Measurements from ENCODE around the gene USP50. TPM values are rescaled to one million over a fixed set of nuclear protein-coding genes. Genes with fewer than 3 reads are reported as not detected.

Gene USP50
- total and polyA plus RNA-seq, 2 of the 13 experiments (the other 11 are each of a cell fraction or from before 2014, with no cell fraction given): 0.86 TPM; not detected in 1

DNA sequence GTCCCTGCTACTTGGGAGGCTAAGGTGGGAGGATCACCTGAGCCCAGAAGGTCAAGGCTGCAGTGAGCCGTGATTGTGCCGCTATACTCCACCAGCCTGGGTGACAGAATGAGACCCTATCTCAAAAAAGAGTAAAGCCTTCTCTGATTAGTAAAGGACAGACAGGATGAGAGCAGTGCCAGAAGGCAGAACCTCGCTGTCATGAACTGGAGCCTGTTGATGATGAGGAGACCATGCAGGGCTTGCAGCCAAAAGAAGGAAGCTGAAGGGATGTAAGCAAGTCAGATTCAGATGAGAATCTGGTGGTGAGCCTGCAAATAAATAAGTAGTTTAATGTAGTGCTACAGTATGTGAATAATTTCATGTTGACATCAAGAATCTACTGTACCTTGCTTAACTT is 52.8 kb downstream of the USP50 start:
- Histone ChIP-seq H3K9ac (ENCODE audit: insufficient read depth, low read depth, low read length) (no peak overlapping the region), H3K4me3 (replicated peaks in 1 of 3; ENCODE audit: insufficient read depth in 1 of 3, low read depth in 2 of 3, low read length in 3 of 3) (no peak overlapping the region), H3K4me2 (ENCODE audit: low read depth, low read length) (no peak overlapping the region), H3K4me1 (ENCODE audit: insufficient read depth, low read length) (no peaks in the 10 kb centered on the region), H3K9me3 (ENCODE audit: low read length) (no peaks in the 10 kb centered on the region), H3K36me3 (replicated peaks in 1 of 2; ENCODE audit: control insufficient read depth in 1 of 2, insufficient read depth in 2 of 2, low read length in 2 of 2) (peaks cover 19 to 67% of the 10 kb centered on the region in 2 experiments), H3K79me2 (ENCODE audit: insufficient read depth, low read length) (no peaks in the 10 kb centered on the region), H3K27ac (ENCODE audit: extremely low read length, insufficient read depth, low read length) (no peak overlapping the region), H2AFZ (ENCODE audit: low read length) (no peak overlapping the region), H3K27me3 (ENCODE audit: control insufficient read depth in 1 of 2, insufficient read depth in 2 of 2, low read length in 2 of 2) (no peaks in the 10 kb centered on the region), H4K20me1 (ENCODE audit: insufficient read depth, low read length) (no peaks in the 10 kb centered on the region)
- FAIRE-seq (no peak), DNase-seq (ENCODE audit: low spot score) (no peak), ATAC-seq (no peak)
- CTCF ChIA-PET (ENCODE audit: low intra/inter-chr PET ratio, low total read pairs): no interaction called here
- in situ Hi-C loops (cut with HindIII; ENCODE audit: extremely low pct_ligation_motif_present, low pct_unique_long_range_greater_than_20kb): no loop called here
- POLR2A ChIA-PET: no interaction called here
- BruUV-seq (replicated peaks): no TSS peak
- TF ChIP-seq, protein P1, sequence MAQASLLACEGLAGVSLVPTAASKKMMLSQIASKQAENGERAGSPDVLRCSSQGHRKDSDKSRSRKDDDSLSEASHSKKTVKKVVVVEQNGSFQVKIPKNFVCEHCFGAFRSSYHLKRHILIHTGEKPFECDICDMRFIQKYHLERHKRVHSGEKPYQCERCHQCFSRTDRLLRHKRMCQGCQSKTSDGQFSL (CRISPR knock-in tag; IDR thresholded peaks at IDR 0.05): no peak
- TF ChIP-seq ZNF510 (CRISPR knock-in tag; IDR thresholded peaks at IDR 0.05; ENCODE audit: low read depth): no peak
- TF ChIP-seq REL (CRISPR knock-in tag; conservative IDR thresholded peaks at IDR 0.05): no peak
- no peak for TF ChIP-seq PRMT3 (CRISPR knock-in tag; IDR thresholded peaks at IDR 0.05; ENCODE audit: borderline replicate concordance, low read depth)
- no peak for TF ChIP-seq NAIF1 (CRISPR knock-in tag; IDR thresholded peaks at IDR 0.05; ENCODE audit: borderline replicate concordance)
- TF ChIP-seq, protein P2, sequence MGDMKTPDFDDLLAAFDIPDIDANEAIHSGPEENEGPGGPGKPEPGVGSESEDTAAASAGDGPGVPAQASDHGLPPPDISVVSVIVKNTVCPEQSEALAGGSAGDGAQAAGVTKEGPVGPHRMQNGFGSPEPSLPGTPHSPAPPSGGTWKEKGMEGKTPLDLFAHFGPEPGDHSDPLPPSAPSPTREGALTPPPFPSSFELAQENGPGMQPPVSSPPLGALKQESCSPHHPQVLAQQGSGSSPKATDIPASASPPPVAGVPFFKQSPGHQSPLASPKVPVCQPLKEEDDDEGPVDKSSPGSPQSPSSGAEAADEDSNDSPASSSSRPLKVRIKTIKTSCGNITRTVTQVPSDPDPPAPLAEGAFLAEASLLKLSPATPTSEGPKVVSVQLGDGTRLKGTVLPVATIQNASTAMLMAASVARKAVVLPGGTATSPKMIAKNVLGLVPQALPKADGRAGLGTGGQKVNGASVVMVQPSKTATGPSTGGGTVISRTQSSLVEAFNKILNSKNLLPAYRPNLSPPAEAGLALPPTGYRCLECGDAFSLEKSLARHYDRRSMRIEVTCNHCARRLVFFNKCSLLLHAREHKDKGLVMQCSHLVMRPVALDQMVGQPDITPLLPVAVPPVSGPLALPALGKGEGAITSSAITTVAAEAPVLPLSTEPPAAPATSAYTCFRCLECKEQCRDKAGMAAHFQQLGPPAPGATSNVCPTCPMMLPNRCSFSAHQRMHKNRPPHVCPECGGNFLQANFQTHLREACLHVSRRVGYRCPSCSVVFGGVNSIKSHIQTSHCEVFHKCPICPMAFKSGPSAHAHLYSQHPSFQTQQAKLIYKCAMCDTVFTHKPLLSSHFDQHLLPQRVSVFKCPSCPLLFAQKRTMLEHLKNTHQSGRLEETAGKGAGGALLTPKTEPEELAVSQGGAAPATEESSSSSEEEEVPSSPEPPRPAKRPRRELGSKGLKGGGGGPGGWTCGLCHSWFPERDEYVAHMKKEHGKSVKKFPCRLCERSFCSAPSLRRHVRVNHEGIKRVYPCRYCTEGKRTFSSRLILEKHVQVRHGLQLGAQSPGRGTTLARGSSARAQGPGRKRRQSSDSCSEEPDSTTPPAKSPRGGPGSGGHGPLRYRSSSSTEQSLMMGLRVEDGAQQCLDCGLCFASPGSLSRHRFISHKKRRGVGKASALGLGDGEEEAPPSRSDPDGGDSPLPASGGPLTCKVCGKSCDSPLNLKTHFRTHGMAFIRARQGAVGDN (CRISPR knock-in tag; IDR thresholded peaks at IDR 0.05): no peak
- TF ChIP-seq, protein P3, sequence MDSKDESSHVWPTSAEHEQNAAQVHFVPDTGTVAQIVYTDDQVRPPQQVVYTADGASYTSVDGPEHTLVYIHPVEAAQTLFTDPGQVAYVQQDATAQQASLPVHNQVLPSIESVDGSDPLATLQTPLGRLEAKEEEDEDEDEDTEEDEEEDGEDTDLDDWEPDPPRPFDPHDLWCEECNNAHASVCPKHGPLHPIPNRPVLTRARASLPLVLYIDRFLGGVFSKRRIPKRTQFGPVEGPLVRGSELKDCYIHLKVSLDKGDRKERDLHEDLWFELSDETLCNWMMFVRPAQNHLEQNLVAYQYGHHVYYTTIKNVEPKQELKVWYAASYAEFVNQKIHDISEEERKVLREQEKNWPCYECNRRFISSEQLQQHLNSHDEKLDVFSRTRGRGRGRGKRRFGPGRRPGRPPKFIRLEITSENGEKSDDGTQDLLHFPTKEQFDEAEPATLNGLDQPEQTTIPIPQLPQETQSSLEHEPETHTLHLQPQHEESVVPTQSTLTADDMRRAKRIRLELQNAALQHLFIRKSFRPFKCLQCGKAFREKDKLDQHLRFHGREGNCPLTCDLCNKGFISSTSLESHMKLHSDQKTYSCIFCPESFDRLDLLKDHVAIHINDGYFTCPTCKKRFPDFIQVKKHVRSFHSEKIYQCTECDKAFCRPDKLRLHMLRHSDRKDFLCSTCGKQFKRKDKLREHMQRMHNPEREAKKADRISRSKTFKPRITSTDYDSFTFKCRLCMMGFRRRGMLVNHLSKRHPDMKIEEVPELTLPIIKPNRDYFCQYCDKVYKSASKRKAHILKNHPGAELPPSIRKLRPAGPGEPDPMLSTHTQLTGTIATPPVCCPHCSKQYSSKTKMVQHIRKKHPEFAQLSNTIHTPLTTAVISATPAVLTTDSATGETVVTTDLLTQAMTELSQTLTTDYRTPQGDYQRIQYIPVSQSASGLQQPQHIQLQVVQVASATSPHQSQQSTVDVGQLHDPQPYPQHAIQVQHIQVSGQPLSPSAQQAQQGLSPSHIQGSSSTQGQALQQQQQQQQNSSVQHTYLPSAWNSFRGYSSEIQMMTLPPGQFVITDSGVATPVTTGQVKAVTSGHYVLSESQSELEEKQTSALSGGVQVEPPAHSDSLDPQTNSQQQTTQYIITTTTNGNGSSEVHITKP (CRISPR knock-in tag; IDR thresholded peaks at IDR 0.05; ENCODE audit: low read depth): no peak
- TF ChIP-seq, protein P4, sequence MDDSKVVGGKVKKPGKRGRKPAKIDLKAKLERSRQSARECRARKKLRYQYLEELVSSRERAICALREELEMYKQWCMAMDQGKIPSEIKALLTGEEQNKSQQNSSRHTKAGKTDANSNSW (CRISPR knock-in tag; IDR thresholded peaks at IDR 0.05; ENCODE audit: borderline replicate concordance): no peak
- TF ChIP-seq NR2F1 (CRISPR knock-in tag; IDR thresholded peaks at IDR 0.05): no peak
- no peak for TF ChIP-seq KMT2A (CRISPR knock-in tag; IDR thresholded peaks at IDR 0.05)
- no peak for TF ChIP-seq PHF5A (CRISPR knock-in tag; IDR thresholded peaks at IDR 0.05; ENCODE audit: low read depth, unreplicated experiment)
- 96% methylated on average over 3 of the region's 3 CpGs for WGBS (ENCODE audit: low lambda C conversion rate)
- intact Hi-C loops (cut with micrococcal nuclease; ENCODE audit: unreplicated experiment): no loop called here
